CD4-positive, alpha-beta T cell (primary cell): ENCODE results near the gene TTC21A. TPM values are rescaled to one million over a fixed set of nuclear protein-coding genes. Genes with fewer than 3 reads are reported as not detected.

Experiments used
- ATAC-seq: fragments of 200-7000 bp; cut with Tn5 transposase; one replicate; pipeline ENCODE4 v1.10.0; 2022; ENCODE audit warnings: mild to moderate bottlenecking; ENCODE audit not compliant: poor library complexity
- CTCF ChIA-PET: fragments of 350-600 bp; sonication (Branson Sonifier 250); formaldehyde crosslinking; loops from one replicate; lab custom pipeline; 2021; ENCODE audit warnings: antibody characterized with exemption, inconsistent platforms; lab: Charles Lee
- POLR2A ChIA-PET: fragments of 350-600 bp; sonication (Branson Sonifier 250); formaldehyde crosslinking; loops from one replicate; lab custom pipeline; 2021; ENCODE audit warnings: antibody characterized with exemption, inconsistent platforms; lab: Charles Lee
- DNase-seq, 14 experiments: peaks; one replicate each; pipeline ENCODE4 v3.0.0-alpha.2; 2013 to 2020; ENCODE audit warnings: mixed read lengths in 2 of 14
- H3K27ac ChIP-seq, 2 donors: one replicate each; pipeline versions ENCODE4 v1.5.1 to v1.7.0; 2013; ENCODE audit warnings: low read length in 2 of 2, low read depth in 1 of 2, mild to moderate bottlenecking in 1 of 2
- H3K27me3 ChIP-seq, 2 experiments: 1 replicate in 1 of 2; 2 replicates in 1 of 2; pipeline versions ENCODE4 v1.6.1 to v1.7.0; 2013; ENCODE audit warnings: low read length in 2 of 2, control low read depth in 1 of 2, mild to moderate bottlenecking in 1 of 2, moderate library complexity in 1 of 2; ENCODE audit not compliant: insufficient read depth in 2 of 2, control insufficient read depth in 1 of 2
- H3K36me3 ChIP-seq: one replicate; pipeline ENCODE4 v1.6.1; 2013; ENCODE audit warnings: low read length, control low read depth; ENCODE audit not compliant: insufficient read depth
- H3K4me1 ChIP-seq: one replicate; pipeline ENCODE4 v1.6.1; 2013; ENCODE audit warnings: low read length, control low read depth; ENCODE audit not compliant: insufficient read depth
- H3K4me3 ChIP-seq: one replicate; pipeline ENCODE4 v1.5.1; 2013; ENCODE audit warnings: mild to moderate bottlenecking, low read length, moderate library complexity
- H3K9me3 ChIP-seq, 2 experiments: 1 replicate in 1 of 2; 2 replicates in 1 of 2; pipeline versions ENCODE4 v1.6.1 to v1.7.0; 2013; ENCODE audit warnings: low read length in 2 of 2, mild to moderate bottlenecking in 2 of 2, control low read depth in 1 of 2, moderate library complexity in 1 of 2; ENCODE audit not compliant: control insufficient read depth in 1 of 2, insufficient read depth in 1 of 2
- H3K27ac Mint-ChIP-seq: one replicate; pipeline ENCODE4 v1.8.0; 2020; ENCODE audit warnings: mixed read lengths
- H3K27me3 Mint-ChIP-seq: one replicate; pipeline ENCODE4 v1.8.0; 2021; ENCODE audit warnings: mixed read lengths
- H3K36me3 Mint-ChIP-seq: one replicate; pipeline ENCODE4 v1.8.0; 2021; ENCODE audit warnings: low read depth, mixed read lengths
- H3K4me1 Mint-ChIP-seq: one replicate; pipeline ENCODE4 v1.8.0; 2021; ENCODE audit warnings: low read depth, mixed read lengths
- H3K4me3 Mint-ChIP-seq: one replicate; pipeline ENCODE4 v1.8.0; 2020; ENCODE audit warnings: mild to moderate bottlenecking, mixed read lengths
- H3K9me3 Mint-ChIP-seq: one replicate; pipeline ENCODE4 v1.8.0; 2020; ENCODE audit warnings: mixed read lengths
- CTCF ChIP-seq: fragments of 200-600 bp; IDR thresholded peaks from one replicate; pipeline ENCODE4 v1.8.0; 2022; ENCODE audit warnings: antibody characterized with exemption, mild to moderate bottlenecking
- intact Hi-C, 2 experiments: fragments of 100-400 bp; cut with DNase I in 1 of 2; cut with micrococcal nuclease in 1 of 2; formaldehyde crosslinking; loops; one replicate each; pipeline versions ENCODE4 v1.15.1 to v1.9.0; 2023 to 2025; cut with DNase I, micrococcal nuclease
- microRNA-seq: library from miRNA; unstranded; fragments of <30 nt; microRNA quantifications from one replicate; pipeline ENCODE4 v1.2.0, GENCODE V29; 2021; ENCODE audit warnings: borderline microRNAs expressed, borderline replicate concordance
- total RNA-seq, 174 experiments: library from RNA in 2 of 174; stranded (reverse) in 2 of 174; gene quantifications; one replicate each; pipeline ENCODE4 v1.2.3 and lab custom pipeline; 2021 to 2026

Gene TTC21A
- total RNA-seq, 2 experiments from 2014 or later = 4.1 to 5.2 TPM

- no peaks in the 10 kb centered on the region for H3K9me3 Mint-ChIP-seq
- intact Hi-C loops = loop anchor here in 1 of 2 experiments (5.0 kb wide), 1 partner anchor 190 kb away; no protein-coding TSS in a partner anchor
- Histone ChIP-seq H3K27me3 (no peaks in the 10 kb centered on the region), H3K9me3 (no peaks in the 10 kb centered on the region), H3K27ac (no peak overlapping the region), H3K4me1 (peaks cover 6% of the 10 kb centered on the region), H3K36me3 (no peaks in the 10 kb centered on the region), H3K4me3 (no peak overlapping the region)
- no peak overlapping the region for H3K4me3 Mint-ChIP-seq
- ChIA-PET CTCF (no interaction called here), POLR2A (no interaction called here)
- no peak for ATAC-seq
- H3K27me3 Mint-ChIP-seq = no peaks in the 10 kb centered on the region
- H3K36me3 Mint-ChIP-seq = no peaks in the 10 kb centered on the region
- H3K27ac Mint-ChIP-seq = no peak overlapping the region
- H3K4me1 Mint-ChIP-seq = no peaks in the 10 kb centered on the region
- DNase-seq = no peak
- no peak for TF ChIP-seq CTCF
These were observed 80.1 kb downstream of the TTC21A start for GRCh38 chr3:39187372-39188155.

Small RNA genes within 50 kb of the gene (microRNA-seq; reads per million reads assigned to microRNA genes)
- gene MIR6822 = not detected

Other genes starting within 250 kb of the TTC21A start
- gene SCN11A, start 55.7 kb upstream of the TTC21A start, total RNA-seq = under 1 TPM in 1 of 2 experiments, not detected in 1; 0.08 TPM
- gene WDR48, start 55.7 kb upstream of the TTC21A start, total RNA-seq = 10 to 100 TPM; 81.2 to 88.6 TPM
- 10 to 100 TPM; 29.1 to 31.5 TPM for gene GORASP1, start 53 bp upstream of the TTC21A start, total RNA-seq
- gene CSRNP1, start 45.9 kb downstream of the TTC21A start, total RNA-seq = 100 to 1,000 TPM; 357 to 368 TPM
- not detected for gene XIRP1, start 84.9 kb downstream of the TTC21A start, total RNA-seq
- gene CX3CR1, start 172.4 kb downstream of the TTC21A start, total RNA-seq = under 1 TPM; 0.14 to 0.27 TPM
- gene CCR8, start 222.0 kb downstream of the TTC21A start, total RNA-seq = 1 to 10 TPM; 1.3 to 2.1 TPM